Measurements from ENCODE around the gene TK1. TPM values are rescaled to one million over a fixed set of nuclear protein-coding genes. Genes with fewer than 3 reads are reported as not detected.

Gene TK1
- polyA plus RNA-seq, 1 of the 3 experiments (the other 2 are of a cell fraction), result 112 TPM

- H3K4me1 ChIP-seq (ENCODE audit: control insufficient read depth in 1 of 2, insufficient read depth in 2 of 2, low read depth in 1 of 2, low read length in 1 of 2), result peaks cover 0 to 5% of the 10 kb centered on the region in 2 experiments; a peak in 1 of 4 replicates
- no peak overlapping the region for H3K27ac ChIP-seq (ENCODE audit: low read depth in 2 of 2, low read length in 1 of 2)
- WGBS (ENCODE audit: low lambda C conversion rate), result 87% methylated on average over 16 of the region's 17 CpGs
- H3K9me2 ChIP-seq, result no peaks in the 10 kb centered on the region
- H3F3A ChIP-seq (replicated peaks; ENCODE audit: insufficient read depth), result no peaks in the 10 kb centered on the region
- ChIA-PET CTCF (interaction anchor here (1.0 to 1.7 kb wide), 5 partner anchors 10 to 94 kb away, joined by 3 to 7 read pairs (median 4); no protein-coding TSS in a partner anchor), POLR2A (no interaction called here)
- H3K9ac ChIP-seq, result no peak overlapping the region
- no peaks in the 10 kb centered on the region for H3K36me3 ChIP-seq (replicated peaks in 1 of 2; ENCODE audit: control insufficient read depth in 1 of 2, insufficient read depth in 2 of 2, low read length in 1 of 2)
- peaks cover 14% of the 10 kb centered on the region; the same call in 1 of the 2 replicates for H3K79me2 ChIP-seq (ENCODE audit: insufficient read depth)
- H3K9me3 ChIP-seq, result no peaks in the 10 kb centered on the region
- H3K4me3 ChIP-seq (ENCODE audit: low read depth in 2 of 2, low read length in 1 of 2), result no peak overlapping the region
- no peak overlapping the region for H3K4me2 ChIP-seq
- H2AFZ ChIP-seq (ENCODE audit: low read depth), result no peak overlapping the region
- TF ChIP-seq, protein P1, sequence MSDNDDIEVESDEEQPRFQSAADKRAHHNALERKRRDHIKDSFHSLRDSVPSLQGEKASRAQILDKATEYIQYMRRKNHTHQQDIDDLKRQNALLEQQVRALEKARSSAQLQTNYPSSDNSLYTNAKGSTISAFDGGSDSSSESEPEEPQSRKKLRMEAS (IDR thresholded peaks at IDR 0.05; ENCODE audit: low read depth), result 0 out of 2 replicates have a peak, but pooled peaks have one; percentile 11
- TF ChIP-seq, protein P2, sequence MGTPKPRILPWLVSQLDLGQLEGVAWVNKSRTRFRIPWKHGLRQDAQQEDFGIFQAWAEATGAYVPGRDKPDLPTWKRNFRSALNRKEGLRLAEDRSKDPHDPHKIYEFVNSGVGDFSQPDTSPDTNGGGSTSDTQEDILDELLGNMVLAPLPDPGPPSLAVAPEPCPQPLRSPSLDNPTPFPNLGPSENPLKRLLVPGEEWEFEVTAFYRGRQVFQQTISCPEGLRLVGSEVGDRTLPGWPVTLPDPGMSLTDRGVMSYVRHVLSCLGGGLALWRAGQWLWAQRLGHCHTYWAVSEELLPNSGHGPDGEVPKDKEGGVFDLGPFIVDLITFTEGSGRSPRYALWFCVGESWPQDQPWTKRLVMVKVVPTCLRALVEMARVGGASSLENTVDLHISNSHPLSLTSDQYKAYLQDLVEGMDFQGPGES (IDR thresholded peaks at IDR 0.05; ENCODE audit: low read depth, low read length), result no peak
- TF ChIP-seq FOSL2 (IDR thresholded peaks at IDR 0.05; ENCODE audit: borderline replicate concordance, low read depth), result 0 out of 2 replicates have a peak, but pooled peaks have one; percentile 18
- no peaks in the 10 kb centered on the region for H4K20me1 ChIP-seq (ENCODE audit: insufficient read depth)
- no peak for DNase-seq
- no peaks in the 10 kb centered on the region for H3K27me3 ChIP-seq (ENCODE audit: insufficient read depth)
Measured at GRCh38 chr17:78179372-78179771, 7.5 kb downstream of the TK1 start.

DNA sequence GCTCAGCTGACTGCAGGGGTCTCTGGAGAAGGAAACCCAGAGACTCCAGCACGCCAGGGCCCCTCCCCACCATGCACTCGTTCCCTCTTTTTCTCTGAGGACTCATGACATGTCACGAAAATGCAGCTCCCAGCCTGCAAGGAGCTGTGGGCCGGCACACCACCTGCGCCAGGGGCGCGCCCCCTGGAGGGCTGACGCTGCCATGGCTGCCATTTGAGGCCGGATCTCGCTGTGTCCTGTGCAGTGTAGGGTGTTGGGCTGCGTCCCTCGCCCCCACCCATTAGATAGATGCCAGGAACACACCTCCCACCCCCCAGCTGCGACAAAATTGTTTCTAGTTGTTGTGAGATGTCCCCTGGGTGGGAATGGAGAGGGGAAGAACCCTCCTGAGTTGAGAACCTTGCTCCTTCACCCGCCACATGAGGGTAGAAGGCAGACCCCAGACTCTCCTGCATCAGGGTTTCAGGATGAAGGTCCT, 10.3 kb downstream of the TK1 start:
- no peak overlapping the region for H3K27ac ChIP-seq (ENCODE audit: low read depth in 2 of 2, low read length in 1 of 2)
- TF ChIP-seq EP300 (IDR thresholded peaks at IDR 0.05; ENCODE audit: borderline replicate concordance in 1 of 2, low read depth in 1 of 2, low read length in 1 of 2), result no peak
- TF ChIP-seq CTCF (IDR thresholded peaks at IDR 0.05), result peak; percentile 93
- TF ChIP-seq RAD21 (IDR thresholded peaks at IDR 0.05; ENCODE audit: low read length), result peak; percentile 74
- peak; percentile 89 for TF ChIP-seq SMC3 (IDR thresholded peaks at IDR 0.05; ENCODE audit: low read depth, low read length)
- peak; percentile 41; the same call in 1 of the 2 replicates for TF ChIP-seq MXI1 (IDR thresholded peaks at IDR 0.05; ENCODE audit: low read depth, low read length)
- H3K4me1 ChIP-seq (ENCODE audit: control insufficient read depth in 1 of 2, insufficient read depth in 2 of 2, low read depth in 1 of 2, low read length in 1 of 2), result peaks cover 5 to 8% of the 10 kb centered on the region in 2 experiments; a peak in 2 of 4 replicates
- no peak overlapping the region for H3K4me2 ChIP-seq
- no peaks in the 10 kb centered on the region; the same call in 1 of the 2 replicates for H3K79me2 ChIP-seq (ENCODE audit: insufficient read depth)
- H3K9ac ChIP-seq, result no peak overlapping the region
- H2AFZ ChIP-seq (ENCODE audit: low read depth), result no peak overlapping the region
- ChIA-PET POLR2A (interaction anchor here (0.5 to 1.3 kb wide), 4 partner anchors 13 to 85 kb away, joined by 3 to 5 read pairs (median 4); no protein-coding TSS in a partner anchor), CTCF (interaction anchor here (0.6 to 8.3 kb wide), 47 partner anchors 9 to 749 kb away, joined by 3 to 131 read pairs (median 5); partner anchors contain the start of genes AFMID, C17orf99, TK1 and TMC6)
- H3F3A ChIP-seq (replicated peaks; ENCODE audit: insufficient read depth), result peaks cover 6% of the 10 kb centered on the region
- H3K9me3 ChIP-seq, result no peaks in the 10 kb centered on the region
- H3K36me3 ChIP-seq (replicated peaks in 1 of 2; ENCODE audit: control insufficient read depth in 1 of 2, insufficient read depth in 2 of 2, low read length in 1 of 2), result peaks cover 0 to 16% of the 10 kb centered on the region in 2 experiments
- no peaks in the 10 kb centered on the region for H4K20me1 ChIP-seq (ENCODE audit: insufficient read depth)
- no peaks in the 10 kb centered on the region for H3K27me3 ChIP-seq (ENCODE audit: insufficient read depth)
- no peaks in the 10 kb centered on the region for H3K9me2 ChIP-seq
- H3K4me3 ChIP-seq (ENCODE audit: low read depth in 2 of 2, low read length in 1 of 2), result peak overlapping the region in 1 of 2 experiments; percentile 25; a peak in 1 of 4 replicates
- 58% methylated on average over 14 of the region's 14 CpGs for WGBS (ENCODE audit: low lambda C conversion rate)
- DNase-seq, result peak; percentile 90

Data from SK-N-SH (cell line).